NCI-H526 (cell line): ENCODE results near the gene SLC10A3.

Experiments
- DNase-seq, 2 experiments: peaks; one replicate each; lab custom pipeline; 2025; lab: John Stamatoyannopoulos, UW

The SLC10A3 gene

DNA sequence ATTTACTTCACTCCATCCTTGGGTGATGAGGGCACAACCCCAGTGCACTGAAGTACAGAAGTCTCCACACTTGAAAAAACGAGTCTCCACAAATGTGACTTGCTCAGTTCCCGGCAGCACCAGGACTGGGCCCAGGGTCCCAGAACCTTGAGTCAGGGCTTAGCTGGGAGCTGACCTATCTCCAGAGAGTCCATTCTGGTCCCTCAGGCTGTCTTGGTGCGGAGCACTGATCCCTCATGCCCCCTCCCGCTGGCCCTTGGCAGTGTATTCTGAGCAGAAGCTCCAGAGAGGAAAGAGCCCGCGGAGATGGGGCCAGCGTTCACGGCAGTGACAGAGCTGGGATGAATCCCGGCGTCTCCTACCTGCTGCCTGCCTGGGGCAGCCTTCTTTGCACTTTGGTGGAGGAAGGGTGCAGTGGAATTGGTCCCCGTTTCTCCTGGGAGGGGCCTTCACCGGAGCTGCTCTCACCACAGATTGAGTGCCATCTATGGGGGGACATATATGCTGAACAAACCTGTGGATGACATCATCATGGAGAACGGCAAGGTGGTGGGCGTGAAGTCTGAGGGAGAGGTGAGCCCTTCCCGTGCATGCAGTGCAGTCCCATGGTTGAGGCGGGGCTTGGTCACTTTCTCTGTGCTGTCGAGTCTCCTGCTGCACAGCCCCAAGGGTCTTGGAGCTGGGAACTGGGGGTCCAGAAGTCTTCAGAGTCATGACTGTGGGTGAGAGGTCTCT lies 49.6 kb downstream of the SLC10A3 start:
- DNase-seq: no peak

GRCh38 chrX:154439841-154440240 lies 50.6 kb downstream of the SLC10A3 start:
- no peak for DNase-seq

DNA sequence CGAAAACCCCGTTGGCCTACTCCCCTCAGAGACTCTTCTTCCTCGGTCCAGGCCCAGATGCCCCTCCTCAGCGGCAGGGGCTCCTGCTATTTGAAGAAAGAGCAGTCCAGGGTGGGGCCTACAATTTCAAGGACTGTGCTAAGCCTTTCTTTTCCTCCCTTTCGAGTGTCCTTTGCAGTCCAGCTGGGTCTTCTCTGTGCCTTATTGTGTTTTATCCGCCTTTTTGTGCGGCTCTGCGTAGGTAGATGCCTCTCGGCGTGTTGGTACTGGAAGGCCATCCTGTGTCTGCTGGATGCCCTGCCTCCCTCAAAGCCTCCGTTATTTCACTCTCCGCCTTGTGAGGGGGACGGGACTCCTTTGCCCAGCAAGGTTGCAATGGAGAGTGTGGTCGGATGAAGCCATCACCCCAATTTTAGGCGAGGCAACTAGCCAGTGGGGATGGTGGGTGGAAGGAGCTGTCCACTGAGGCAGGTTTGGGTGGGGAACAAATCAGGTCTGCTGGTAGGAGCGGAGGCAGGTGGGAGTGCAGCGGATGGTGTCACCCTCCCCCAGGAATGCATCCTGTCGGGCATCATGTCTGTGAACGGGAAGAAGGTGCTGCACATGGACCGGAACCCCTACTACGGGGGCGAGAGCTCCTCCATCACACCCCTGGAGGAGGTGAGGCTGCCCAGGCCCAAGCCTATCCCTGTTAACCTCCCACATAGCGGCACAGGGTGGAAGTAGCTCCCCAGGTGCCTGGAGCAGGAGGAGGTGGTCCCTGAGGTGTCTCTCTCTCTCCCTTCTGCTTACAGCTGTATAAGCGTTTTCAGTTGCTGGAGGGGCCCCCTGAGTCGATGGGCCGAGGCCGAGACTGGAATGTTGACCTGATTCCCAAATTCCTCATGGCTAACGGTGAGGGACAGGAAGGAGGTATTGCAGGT lies 52.2 kb downstream of the SLC10A3 start:
- no peak for DNase-seq
